8988T (cell line): Measurements from ENCODE around the gene LHX4.

ENCODE experiments used
- DNase-seq: peaks from one replicate; pipeline ENCODE4 v3.0.0; 2011

Gene LHX4

GRCh38 chr1:180312926-180313325, 82.9 kb downstream of the LHX4 start:
- no peak for DNase-seq

GRCh38 chr1:180327089-180327488, 97.0 kb downstream of the LHX4 start:
- DNase-seq, result no peak
